WTC11 (cell line): ENCODE measurements around the gene QDPR. TPM values are rescaled to one million over a fixed set of nuclear protein-coding genes. Genes with fewer than 3 reads are reported as not detected.

ENCODE experiments used
- ATAC-seq: fragments of 200-7000 bp; cut with Tn5 transposase; 2 replicates; pipeline ENCODE4 v1.10.0; 2021; ENCODE audit warnings: mild to moderate bottlenecking, moderate library complexity
- CTCF ChIA-PET: fragments of 300-600 bp; sonication (Branson Sonifier 250); formaldehyde crosslinking; loops from one replicate; lab custom pipeline; 2021; ENCODE audit warnings: antibody characterized with exemption; lab: Charles Lee
- POLR2A ChIA-PET: fragments of 350-600 bp; sonication (Branson Sonifier 250); formaldehyde crosslinking; loops from one replicate; lab custom pipeline; 2021; ENCODE audit warnings: antibody characterized with exemption; lab: Charles Lee
- DNase-seq: peaks from one replicate; pipeline ENCODE4 v3.0.0; 2021; ENCODE audit warnings: low spot score
- H3K27ac Mint-ChIP-seq: 2 replicates; pipeline ENCODE4 v1.8.0; 2021; ENCODE audit warnings: mixed read lengths
- H3K27me3 Mint-ChIP-seq: 2 replicates; pipeline ENCODE4 v1.8.0; 2021; ENCODE audit warnings: low read depth, mild to moderate bottlenecking, moderate library complexity, mixed read lengths
- H3K36me3 Mint-ChIP-seq: 2 replicates; pipeline ENCODE4 v1.8.0; 2021; ENCODE audit warnings: mixed read lengths
- H3K4me1 Mint-ChIP-seq: 2 replicates; pipeline ENCODE4 v1.8.0; 2022; ENCODE audit warnings: mixed read lengths
- H3K4me3 Mint-ChIP-seq: 2 replicates; pipeline ENCODE4 v1.8.0; 2021; ENCODE audit warnings: mild to moderate bottlenecking, moderate library complexity, mixed read lengths
- H3K9me3 Mint-ChIP-seq: 2 replicates; pipeline ENCODE4 v1.8.0; 2021; ENCODE audit warnings: mixed read lengths
- CBFB ChIP-seq: sonication (generic); formaldehyde crosslinking; IDR thresholded peaks from 2 replicates; pipeline ENCODE4 v1.8.1; 2022; ENCODE audit warnings: mild to moderate bottlenecking, low read depth, missing genetic modification reagents
- E2F4 ChIP-seq: sonication (generic); formaldehyde crosslinking; IDR thresholded peaks from 2 replicates; pipeline ENCODE4 v1.8.1; 2022; ENCODE audit warnings: low read depth, mild to moderate bottlenecking, moderate library complexity, missing genetic modification reagents, borderline replicate concordance
- EMX1 ChIP-seq: fragments of 250-450 bp; sonication (Bioruptor Pico); IDR thresholded peaks from 2 replicates; pipeline ENCODE4 v1.8.0; 2021; ENCODE audit warnings: mild to moderate bottlenecking
- GTF2I ChIP-seq: fragments of 250-450 bp; sonication (Bioruptor Pico); conservative IDR thresholded peaks from 2 replicates; pipeline ENCODE4 v1.4.0; 2021; ENCODE audit warnings: mild to moderate bottlenecking
- JUN ChIP-seq: sonication (generic); formaldehyde crosslinking; IDR thresholded peaks from 2 replicates; pipeline ENCODE4 v1.8.0; 2023; ENCODE audit warnings: mild to moderate bottlenecking, missing genetic modification reagents
- KAT7 ChIP-seq: sonication (generic); formaldehyde crosslinking; IDR thresholded peaks from 2 replicates; pipeline ENCODE4 v1.8.1; 2023; ENCODE audit warnings: missing genetic modification reagents, mild to moderate bottlenecking, borderline replicate concordance
- MAX ChIP-seq: sonication (generic); formaldehyde crosslinking; IDR thresholded peaks from 2 replicates; pipeline ENCODE4 v1.8.0; 2022; ENCODE audit warnings: mild to moderate bottlenecking, missing genetic modification reagents
- MLX ChIP-seq: sonication (generic); formaldehyde crosslinking; IDR thresholded peaks from 2 replicates; pipeline ENCODE4 v1.8.1; 2023; ENCODE audit warnings: mild to moderate bottlenecking, missing genetic modification reagents, moderate library complexity
- OVOL2 ChIP-seq: fragments of 250-450 bp; sonication (Bioruptor Pico); IDR thresholded peaks from 2 replicates; pipeline ENCODE4 v1.9.0; 2021; ENCODE audit warnings: mild to moderate bottlenecking, borderline replicate concordance
- PREB ChIP-seq: sonication (generic); formaldehyde crosslinking; IDR thresholded peaks from 2 replicates; pipeline ENCODE4 v1.8.1; 2022; ENCODE audit warnings: mild to moderate bottlenecking, missing genetic modification reagents, moderate library complexity, borderline replicate concordance
- RELA ChIP-seq: sonication (generic); formaldehyde crosslinking; IDR thresholded peaks from 2 replicates; pipeline ENCODE4 v1.8.1; 2022; ENCODE audit warnings: missing genetic modification reagents, mild to moderate bottlenecking, borderline replicate concordance
- STAT6 ChIP-seq: sonication (generic); formaldehyde crosslinking; conservative IDR thresholded peaks from 2 replicates; pipeline ENCODE4 v1.8.1; 2023; ENCODE audit warnings: mild to moderate bottlenecking, low read depth, missing genetic modification reagents, moderate library complexity
- TCF7 ChIP-seq: sonication (generic); formaldehyde crosslinking; IDR thresholded peaks from 2 replicates; pipeline ENCODE4 v1.8.0; 2022; ENCODE audit warnings: mild to moderate bottlenecking, low read depth, missing genetic modification reagents, moderate library complexity
- TEAD1 ChIP-seq: sonication (generic); formaldehyde crosslinking; IDR thresholded peaks from 2 replicates; pipeline ENCODE4 v1.8.0; 2022; ENCODE audit warnings: mild to moderate bottlenecking, missing genetic modification reagents
- TP53 ChIP-seq: sonication (generic); formaldehyde crosslinking; IDR thresholded peaks from 2 replicates; pipeline ENCODE4 v1.8.1; 2023; ENCODE audit warnings: mild to moderate bottlenecking, missing genetic modification reagents
- ZNF121 ChIP-seq: sonication (generic); formaldehyde crosslinking; IDR thresholded peaks from 2 replicates; pipeline ENCODE4 v1.8.0; 2023; ENCODE audit warnings: missing genetic modification reagents
- ZNF232 ChIP-seq: sonication (generic); formaldehyde crosslinking; IDR thresholded peaks from 2 replicates; pipeline ENCODE4 v1.8.0; 2022; ENCODE audit warnings: mild to moderate bottlenecking, missing genetic modification reagents
- ZNF281 ChIP-seq: sonication (generic); formaldehyde crosslinking; IDR thresholded peaks from 2 replicates; pipeline ENCODE4 v1.8.0; 2023; ENCODE audit warnings: mild to moderate bottlenecking, missing genetic modification reagents
- ZNF416 ChIP-seq: fragments of 250-450 bp; sonication (Bioruptor Pico); IDR thresholded peaks from 2 replicates; pipeline ENCODE4 v1.9.0; 2021; ENCODE audit warnings: mild to moderate bottlenecking, inconsistent platforms
- ZNF532 ChIP-seq: fragments of 250-450 bp; sonication (Bioruptor Pico); IDR thresholded peaks from 2 replicates; pipeline ENCODE4 v1.9.0; 2021; ENCODE audit warnings: mild to moderate bottlenecking, borderline replicate concordance
- total RNA-seq: library from RNA; stranded (reverse); gene quantifications from 3 replicates; pipeline ENCODE4 v1.2.3, GENCODE V29; 2021

QDPR gene
- total RNA-seq, 1 experiment from 2014 or later: 33.6 TPM

GRCh38 chr4:17546222-17546621 is 34.3 kb upstream of the QDPR start:
- Mint-ChIP-seq H3K27me3 (peaks cover 3% of the 10 kb centered on the region; the same call in 1 of the 2 replicates), H3K9me3 (no peaks in the 10 kb centered on the region), H3K4me3 (no peak overlapping the region), H3K4me1 (peaks cover 8% of the 10 kb centered on the region), H3K36me3 (no peaks in the 10 kb centered on the region), H3K27ac (no peak overlapping the region)
- ChIA-PET POLR2A (no interaction called here), CTCF (no interaction called here)
- ATAC-seq (no peak), DNase-seq (no peak)
- TF ChIP-seq MLX (no peak), RELA (CRISPR knock-in tag) (no peak), STAT6 (no peak), GTF2I (CRISPR knock-in tag) (no peak), OVOL2 (CRISPR knock-in tag) (no peak), ZNF416 (CRISPR knock-in tag) (no peak), TP53 (CRISPR knock-in tag) (no peak), ZNF232 (CRISPR knock-in tag) (no peak), KAT7 (CRISPR knock-in tag) (no peak), MAX (CRISPR knock-in tag) (no peak), CBFB (CRISPR knock-in tag) (no peak), TEAD1 (CRISPR knock-in tag) (no peak), PREB (CRISPR knock-in tag) (no peak), ZNF281 (no peak)

- no peak overlapping the region for H3K27ac Mint-ChIP-seq
Observed at GRCh38 chr4:17545374-17546140, 33.7 kb upstream of the QDPR start.

More at GRCh38 chr4:17545374-17546140, 33.7 kb upstream of the QDPR start:
- no peak for ATAC-seq
- POLR2A ChIA-PET: no interaction called here
- no peak for DNase-seq
- H3K36me3 Mint-ChIP-seq: no peaks in the 10 kb centered on the region
- H3K4me3 Mint-ChIP-seq: no peak overlapping the region
- CTCF ChIA-PET: no interaction called here
- peaks cover 8% of the 10 kb centered on the region for H3K4me1 Mint-ChIP-seq
- peaks cover 3% of the 10 kb centered on the region; the same call in 1 of the 2 replicates for H3K27me3 Mint-ChIP-seq
- no peaks in the 10 kb centered on the region for H3K9me3 Mint-ChIP-seq
- TF ChIP-seq E2F4 (CRISPR knock-in tag): no peak
- TF ChIP-seq ZNF532 (CRISPR knock-in tag): no peak
- TF ChIP-seq ZNF121 (CRISPR knock-in tag): no peak
- TF ChIP-seq EMX1 (CRISPR knock-in tag): no peak
- TF ChIP-seq TCF7: no peak
- TF ChIP-seq JUN (CRISPR knock-in tag): no peak
